Measurements from ENCODE around the gene MEIS2.

MEIS2 gene

DNA sequence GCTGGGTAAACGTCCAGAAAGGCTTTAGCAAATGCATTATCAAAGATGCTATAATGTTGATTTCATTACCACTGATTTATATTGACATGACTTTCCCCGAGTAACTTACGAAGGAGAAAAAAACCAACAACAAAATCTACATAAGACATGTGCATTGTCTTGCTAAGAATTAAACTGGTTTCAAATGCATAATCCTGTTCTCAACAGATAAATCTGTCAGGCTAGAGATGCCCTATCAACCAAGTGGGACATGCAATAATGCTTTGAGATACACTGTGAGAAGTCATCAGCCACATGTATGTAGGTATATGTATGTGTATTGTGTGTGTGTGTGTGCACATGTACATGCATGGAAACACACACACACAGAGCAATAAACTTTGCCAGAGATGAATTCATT lies 195.6 kb downstream of the MEIS2 start:
- DNase-seq (ENCODE audit: low read depth): no peak
- no peak overlapping the region for H3K4me3 ChIP-seq (ENCODE audit: low read depth, low read length)
- TF ChIP-seq MAX (IDR thresholded peaks at IDR 0.05; ENCODE audit: low read depth, low read length) (no peak), MYC (IDR thresholded peaks at IDR 0.05; ENCODE audit: low read depth, low read length) (no peak), POLR2A (IDR thresholded peaks at IDR 0.05; ENCODE audit: extremely low read depth, insufficient read length) (no peak)
- TF ChIP-seq, protein P1, sequence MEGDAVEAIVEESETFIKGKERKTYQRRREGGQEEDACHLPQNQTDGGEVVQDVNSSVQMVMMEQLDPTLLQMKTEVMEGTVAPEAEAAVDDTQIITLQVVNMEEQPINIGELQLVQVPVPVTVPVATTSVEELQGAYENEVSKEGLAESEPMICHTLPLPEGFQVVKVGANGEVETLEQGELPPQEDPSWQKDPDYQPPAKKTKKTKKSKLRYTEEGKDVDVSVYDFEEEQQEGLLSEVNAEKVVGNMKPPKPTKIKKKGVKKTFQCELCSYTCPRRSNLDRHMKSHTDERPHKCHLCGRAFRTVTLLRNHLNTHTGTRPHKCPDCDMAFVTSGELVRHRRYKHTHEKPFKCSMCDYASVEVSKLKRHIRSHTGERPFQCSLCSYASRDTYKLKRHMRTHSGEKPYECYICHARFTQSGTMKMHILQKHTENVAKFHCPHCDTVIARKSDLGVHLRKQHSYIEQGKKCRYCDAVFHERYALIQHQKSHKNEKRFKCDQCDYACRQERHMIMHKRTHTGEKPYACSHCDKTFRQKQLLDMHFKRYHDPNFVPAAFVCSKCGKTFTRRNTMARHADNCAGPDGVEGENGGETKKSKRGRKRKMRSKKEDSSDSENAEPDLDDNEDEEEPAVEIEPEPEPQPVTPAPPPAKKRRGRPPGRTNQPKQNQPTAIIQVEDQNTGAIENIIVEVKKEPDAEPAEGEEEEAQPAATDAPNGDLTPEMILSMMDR (IDR thresholded peaks at IDR 0.05; ENCODE audit: low read depth, low read length): no peak

GRCh38 chr15:36903922-36904556 lies 196.3 kb downstream of the MEIS2 start:
- no peak for TF ChIP-seq MYC (IDR thresholded peaks at IDR 0.05; ENCODE audit: low read depth, low read length)
- TF ChIP-seq POLR2A (IDR thresholded peaks at IDR 0.05; ENCODE audit: extremely low read depth, insufficient read length): no peak
- no peak for TF ChIP-seq MAX (IDR thresholded peaks at IDR 0.05; ENCODE audit: low read depth, low read length)
- TF ChIP-seq, protein P1 (IDR thresholded peaks at IDR 0.05; ENCODE audit: low read depth, low read length): no peak
- DNase-seq (ENCODE audit: low read depth): no peak
- no peak overlapping the region for H3K4me3 ChIP-seq (ENCODE audit: low read depth, low read length)

- H3K4me3 ChIP-seq (ENCODE audit: low read depth, low read length): no peak overlapping the region
- TF ChIP-seq MYC (IDR thresholded peaks at IDR 0.05; ENCODE audit: low read depth, low read length) (no peak), MAX (IDR thresholded peaks at IDR 0.05; ENCODE audit: low read depth, low read length) (no peak), POLR2A (IDR thresholded peaks at IDR 0.05; ENCODE audit: extremely low read depth, insufficient read length) (no peak)
- TF ChIP-seq, protein P1 (IDR thresholded peaks at IDR 0.05; ENCODE audit: low read depth, low read length): no peak
- DNase-seq (ENCODE audit: low read depth): no peak
Measured at GRCh38 chr15:36903195-36903594, 197.2 kb downstream of the MEIS2 start.

GRCh38 chr15:36901012-36901411 lies 199.3 kb downstream of the MEIS2 start:
- H3K4me3 ChIP-seq (ENCODE audit: low read depth, low read length): no peak overlapping the region
- TF ChIP-seq MAX (IDR thresholded peaks at IDR 0.05; ENCODE audit: low read depth, low read length): no peak
- TF ChIP-seq POLR2A (IDR thresholded peaks at IDR 0.05; ENCODE audit: extremely low read depth, insufficient read length): no peak
- no peak for DNase-seq (ENCODE audit: low read depth)

DNA sequence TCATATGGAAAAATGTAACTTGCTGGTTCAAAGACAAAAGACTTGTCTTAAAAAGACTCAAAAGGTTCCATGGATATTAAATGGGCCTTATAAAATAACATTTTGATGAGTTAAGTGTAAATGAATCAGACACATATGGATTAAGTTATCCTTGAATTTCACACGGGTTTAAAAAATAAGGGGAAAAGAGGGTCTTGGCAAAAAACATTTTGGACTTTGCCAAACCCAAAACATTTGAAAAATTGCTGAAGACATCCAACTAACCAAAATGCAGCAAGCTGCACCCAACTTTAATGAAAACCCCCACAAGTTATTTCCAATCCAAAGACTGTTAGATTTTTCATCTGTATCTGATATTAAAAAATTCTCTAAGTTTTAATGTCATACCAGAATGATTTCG lies 200.7 kb downstream of the MEIS2 start:
- TF ChIP-seq, protein P1 (IDR thresholded peaks at IDR 0.05; ENCODE audit: low read depth, low read length): no peak
- no peak for TF ChIP-seq MAX (IDR thresholded peaks at IDR 0.05; ENCODE audit: low read depth, low read length)
- TF ChIP-seq POLR2A (IDR thresholded peaks at IDR 0.05; ENCODE audit: extremely low read depth, insufficient read length): no peak
- TF ChIP-seq MYC (IDR thresholded peaks at IDR 0.05; ENCODE audit: low read depth, low read length): no peak
- no peak for DNase-seq (ENCODE audit: low read depth)
- no peak overlapping the region for H3K4me3 ChIP-seq (ENCODE audit: low read depth, low read length)

- TF ChIP-seq MYC (IDR thresholded peaks at IDR 0.05; ENCODE audit: low read depth, low read length): no peak
- TF ChIP-seq POLR2A (IDR thresholded peaks at IDR 0.05; ENCODE audit: extremely low read depth, insufficient read length): no peak
- TF ChIP-seq, protein P1 (IDR thresholded peaks at IDR 0.05; ENCODE audit: low read depth, low read length): no peak
- TF ChIP-seq MAX (IDR thresholded peaks at IDR 0.05; ENCODE audit: low read depth, low read length): no peak
- H3K4me3 ChIP-seq (ENCODE audit: low read depth, low read length): no peak overlapping the region
- DNase-seq (ENCODE audit: low read depth): no peak
Measured at GRCh38 chr15:36898536-36899126, 201.7 kb downstream of the MEIS2 start.

Data from NB4 (cell line).